ENCODE results near the gene EEF1AKMT1.

DNA sequence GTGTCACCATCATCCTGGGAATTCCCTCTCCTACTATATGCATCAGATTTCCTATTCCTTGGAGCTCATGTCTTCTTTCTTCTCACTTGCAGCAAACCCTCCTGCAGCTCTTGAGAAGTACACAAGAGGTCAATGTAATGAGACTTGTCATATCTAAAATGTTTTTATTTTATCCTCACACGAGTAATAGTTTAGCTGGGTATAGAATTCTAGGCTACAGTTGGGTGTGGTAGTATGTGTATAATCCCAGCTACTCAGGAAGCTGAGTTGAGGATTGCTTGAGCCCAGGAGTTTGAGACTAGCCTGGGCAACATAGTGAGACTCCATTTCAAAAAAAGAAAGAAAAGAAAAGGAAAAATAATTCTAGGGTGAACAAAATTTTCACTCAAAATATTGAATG lies 24.4 kb downstream of the EEF1AKMT1 start:
- TF ChIP-seq POLR2AphosphoS5 (IDR thresholded peaks at IDR 0.05; ENCODE audit: low read depth, low read length) = no peak
- TF ChIP-seq TAF1 (IDR thresholded peaks at IDR 0.05; ENCODE audit: borderline replicate concordance, low read depth, low read length) = no peak

Data from GM12892 (cell line).